Measurements from ENCODE around the gene GPR15.

GPR15 gene

GRCh38 chr3:98548544-98548943 is 16.8 kb downstream of the GPR15 start:
- no peak for TF ChIP-seq CTCF (IDR thresholded peaks at IDR 0.05; ENCODE audit: borderline replicate concordance, control extremely low read depth, extremely low read depth, insufficient read depth, missing control alignments)
- in situ Hi-C loops (cut with MboI; ENCODE audit: low sequenced_read_pairs, unreplicated experiment) = no loop called here
- no peak for DNase-seq (ENCODE audit: low spot score)

GRCh38 chr3:98550833-98551232 is 19.1 kb downstream of the GPR15 start:
- no peak for DNase-seq (ENCODE audit: low spot score)
- in situ Hi-C loops (cut with MboI; ENCODE audit: low sequenced_read_pairs, unreplicated experiment) = no loop called here
- TF ChIP-seq CTCF (IDR thresholded peaks at IDR 0.05; ENCODE audit: borderline replicate concordance, control extremely low read depth, extremely low read depth, insufficient read depth, missing control alignments) = no peak

GRCh38 chr3:98551236-98551635 is 19.5 kb downstream of the GPR15 start:
- TF ChIP-seq CTCF (IDR thresholded peaks at IDR 0.05; ENCODE audit: borderline replicate concordance, control extremely low read depth, extremely low read depth, insufficient read depth, missing control alignments) = no peak
- in situ Hi-C loops (cut with MboI; ENCODE audit: low sequenced_read_pairs, unreplicated experiment) = no loop called here

GRCh38 chr3:98551754-98552153 is 20.0 kb downstream of the GPR15 start:
- no peak for DNase-seq (ENCODE audit: low spot score)
- no peak for TF ChIP-seq CTCF (IDR thresholded peaks at IDR 0.05; ENCODE audit: borderline replicate concordance, control extremely low read depth, extremely low read depth, insufficient read depth, missing control alignments)
- in situ Hi-C loops (cut with MboI; ENCODE audit: low sequenced_read_pairs, unreplicated experiment) = no loop called here

More at GRCh38 chr3:98551236-98551635, 19.5 kb downstream of the GPR15 start:
- DNase-seq (ENCODE audit: low spot score) = no peak

GRCh38 chr3:98552232-98553020 is 20.6 kb downstream of the GPR15 start:
- no peak for TF ChIP-seq CTCF (IDR thresholded peaks at IDR 0.05; ENCODE audit: borderline replicate concordance, control extremely low read depth, extremely low read depth, insufficient read depth, missing control alignments)
- no peak for DNase-seq (ENCODE audit: low spot score)
- in situ Hi-C loops (cut with MboI; ENCODE audit: low sequenced_read_pairs, unreplicated experiment) = no loop called here

- no peak for TF ChIP-seq CTCF (IDR thresholded peaks at IDR 0.05; ENCODE audit: borderline replicate concordance, control extremely low read depth, extremely low read depth, insufficient read depth, missing control alignments)
These were observed 21.3 kb downstream of the GPR15 start for GRCh38 chr3:98553021-98553563.

More at GRCh38 chr3:98553021-98553563, 21.3 kb downstream of the GPR15 start:
- in situ Hi-C loops (cut with MboI; ENCODE audit: low sequenced_read_pairs, unreplicated experiment) = no loop called here
- no peak for DNase-seq (ENCODE audit: low spot score)

Data from GM13976 (cell line).